ENCODE results near the gene COL9A1. TPM values are rescaled to one million over a fixed set of nuclear protein-coding genes. Genes with fewer than 3 reads are reported as not detected.

COL9A1 gene
- total RNA-seq, 1 donor from 2014 or later = 0.27 TPM

GRCh38 chr6:70315079-70315751 lies 12.3 kb upstream of the COL9A1 start:
- H3K36me3 Mint-ChIP-seq (ENCODE audit: low read depth) = no peaks in the 10 kb centered on the region
- peaks cover 7% of the 10 kb centered on the region for H3K4me1 Mint-ChIP-seq (ENCODE audit: low read depth)
- H3K4me3 Mint-ChIP-seq (ENCODE audit: unreplicated experiment) = no peak overlapping the region
- DNase-seq (ENCODE audit: low spot score) = no peak
- peaks cover 3% of the 10 kb centered on the region for H3K9me3 Mint-ChIP-seq (ENCODE audit: low read depth)
- peaks cover 65% of the 10 kb centered on the region for H3K27me3 Mint-ChIP-seq (ENCODE audit: low read depth)
- TF ChIP-seq CTCF (IDR thresholded peaks at IDR 0.05) = no peak
- no peak overlapping the region for H3K27ac Mint-ChIP-seq (ENCODE audit: unreplicated experiment)

GRCh38 chr6:70314296-70314695 lies 11.4 kb upstream of the COL9A1 start:
- no peak overlapping the region for H3K4me3 Mint-ChIP-seq (ENCODE audit: unreplicated experiment)
- H3K27me3 Mint-ChIP-seq (ENCODE audit: low read depth) = peaks cover 59% of the 10 kb centered on the region
- no peak overlapping the region for H3K27ac Mint-ChIP-seq (ENCODE audit: unreplicated experiment)
- no peaks in the 10 kb centered on the region for H3K36me3 Mint-ChIP-seq (ENCODE audit: low read depth)
- peaks cover 7% of the 10 kb centered on the region for H3K4me1 Mint-ChIP-seq (ENCODE audit: low read depth)
- no peak for DNase-seq (ENCODE audit: low spot score)
- peaks cover 3% of the 10 kb centered on the region for H3K9me3 Mint-ChIP-seq (ENCODE audit: low read depth)
- TF ChIP-seq CTCF (IDR thresholded peaks at IDR 0.05) = no peak

GRCh38 chr6:70312165-70312745 lies 9.4 kb upstream of the COL9A1 start:
- no peak for DNase-seq (ENCODE audit: low spot score)
- no peak overlapping the region for H3K4me3 Mint-ChIP-seq (ENCODE audit: unreplicated experiment)
- peaks cover 7% of the 10 kb centered on the region for H3K4me1 Mint-ChIP-seq (ENCODE audit: low read depth)
- H3K27ac Mint-ChIP-seq (ENCODE audit: unreplicated experiment) = no peak overlapping the region
- no peak for TF ChIP-seq CTCF (IDR thresholded peaks at IDR 0.05)
- no peaks in the 10 kb centered on the region for H3K9me3 Mint-ChIP-seq (ENCODE audit: low read depth)
- peaks cover 47% of the 10 kb centered on the region for H3K27me3 Mint-ChIP-seq (ENCODE audit: low read depth)
- no peaks in the 10 kb centered on the region for H3K36me3 Mint-ChIP-seq (ENCODE audit: low read depth)

- Mint-ChIP-seq H3K4me1 (ENCODE audit: low read depth) (peaks cover 7% of the 10 kb centered on the region), H3K27ac (ENCODE audit: unreplicated experiment) (no peak overlapping the region), H3K36me3 (ENCODE audit: low read depth) (no peaks in the 10 kb centered on the region), H3K27me3 (ENCODE audit: low read depth) (peaks cover 54% of the 10 kb centered on the region), H3K9me3 (ENCODE audit: low read depth) (no peaks in the 10 kb centered on the region), H3K4me3 (ENCODE audit: unreplicated experiment) (no peak overlapping the region)
- DNase-seq (ENCODE audit: low spot score) = no peak
- TF ChIP-seq CTCF (IDR thresholded peaks at IDR 0.05) = peak; percentile 89
Measured at GRCh38 chr6:70310063-70310694, 7.3 kb upstream of the COL9A1 start.

- Mint-ChIP-seq H3K36me3 (ENCODE audit: low read depth) (no peaks in the 10 kb centered on the region), H3K9me3 (ENCODE audit: low read depth) (no peaks in the 10 kb centered on the region), H3K4me3 (ENCODE audit: unreplicated experiment) (no peak overlapping the region), H3K27me3 (ENCODE audit: low read depth) (peaks cover 55% of the 10 kb centered on the region), H3K4me1 (ENCODE audit: low read depth) (peaks cover 7% of the 10 kb centered on the region), H3K27ac (ENCODE audit: unreplicated experiment) (no peak overlapping the region)
- no peak for DNase-seq (ENCODE audit: low spot score)
- TF ChIP-seq CTCF (IDR thresholded peaks at IDR 0.05) = no peak
Measured at GRCh38 chr6:70309243-70309642, 6.4 kb upstream of the COL9A1 start.
